SHP77 (cell line): ENCODE data around the gene AGAP3.

Source experiments
- DNase-seq, 2 experiments: peaks; one replicate each; lab custom pipeline; 2025; lab: John Stamatoyannopoulos, UW

The AGAP3 gene

GRCh38 chr7:151088019-151088855, 2.0 kb downstream of the AGAP3 start:
- no peak for DNase-seq

- DNase-seq, result no peak
These were observed 2.8 kb downstream of the AGAP3 start for GRCh38 chr7:151088856-151089699.

GRCh38 chr7:151089893-151090730, 3.8 kb downstream of the AGAP3 start:
- no peak for DNase-seq

GRCh38 chr7:151091003-151091402, 4.7 kb downstream of the AGAP3 start:
- no peak for DNase-seq

- no peak for DNase-seq
These were observed 5.2 kb downstream of the AGAP3 start for GRCh38 chr7:151091431-151091830.

GRCh38 chr7:151091988-151092387, 5.7 kb downstream of the AGAP3 start:
- DNase-seq, result no peak

GRCh38 chr7:151093748-151094147, 7.5 kb downstream of the AGAP3 start:
- DNase-seq, result no peak

GRCh38 chr7:151094675-151095074, 8.4 kb downstream of the AGAP3 start:
- DNase-seq, result no peak

- no peak for DNase-seq
These were observed 9.0 kb downstream of the AGAP3 start for GRCh38 chr7:151095123-151095797.

- no peak for DNase-seq
These were observed 9.7 kb downstream of the AGAP3 start for GRCh38 chr7:151095828-151096475.

- no peak for DNase-seq
These were observed 13.4 kb downstream of the AGAP3 start for GRCh38 chr7:151099486-151100211.

GRCh38 chr7:151100921-151101320, 14.6 kb downstream of the AGAP3 start:
- no peak for DNase-seq

- no peak for DNase-seq
These were observed 15.5 kb downstream of the AGAP3 start for GRCh38 chr7:151101621-151102396.

- no peak for DNase-seq
These were observed 16.7 kb downstream of the AGAP3 start for GRCh38 chr7:151102991-151103390.

GRCh38 chr7:151103973-151104372, 17.7 kb downstream of the AGAP3 start:
- no peak for DNase-seq

- no peak for DNase-seq
These were observed 18.3 kb downstream of the AGAP3 start for GRCh38 chr7:151104411-151105235.

- DNase-seq, result no peak
These were observed 21.6 kb downstream of the AGAP3 start for GRCh38 chr7:151107882-151108281.
